ENCODE data around the gene SIGLEC14.
"Not testable (repeated sequence)": the region's sequence is repeated elsewhere in the genome, so short reads cannot be mapped to it uniquely, and the experiment has no call there.

SIGLEC14 gene

DNA sequence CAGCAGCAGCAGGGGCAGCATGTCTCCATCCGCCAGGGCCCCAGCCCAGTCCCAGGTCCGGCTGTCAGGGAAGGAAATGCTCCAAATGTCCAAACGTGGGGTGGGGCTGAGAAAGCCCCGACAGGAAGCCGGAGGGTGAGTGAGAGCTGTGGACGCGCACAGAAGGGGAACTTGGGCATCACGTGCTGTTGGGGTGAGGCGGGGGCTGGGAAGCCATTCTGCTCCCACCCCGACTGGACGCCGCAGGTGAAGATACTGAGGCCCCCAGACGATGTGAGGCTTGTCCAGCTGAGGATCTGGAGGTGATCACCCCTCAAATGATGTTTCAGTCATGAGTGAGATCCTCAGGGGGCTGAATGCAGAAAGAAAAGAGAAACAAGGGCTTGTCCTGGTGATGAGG is 16.3 kb downstream of the SIGLEC14 start, which contains the start of gene SIGLEC5:
Gene SIGLEC5 (minus strand): TSS at position 87 of the 400 bp plus-strand sequence. CDS start 66 bp downstream, at position 21.
- not testable (repeated sequence) for H3K4me3 ChIP-seq (ENCODE audit: low read length); H3K9ac ChIP-seq (ENCODE audit: low read length); H3K4me1 ChIP-seq (ENCODE audit: control insufficient read depth, insufficient read depth, low read length); H3K27me3 ChIP-seq (ENCODE audit: control insufficient read depth, insufficient read depth, low read length); H3K27ac ChIP-seq (ENCODE audit: low read depth, low read length); H3K36me3 ChIP-seq (ENCODE audit: control insufficient read depth, insufficient read depth, low read length)

GRCh38 chr19:51628153-51628939 is 18.3 kb downstream of the SIGLEC14 start:
- Histone ChIP-seq H3K4me1 (ENCODE audit: control insufficient read depth, insufficient read depth, low read length) (no peaks in the 10 kb centered on the region), H3K4me3 (ENCODE audit: low read length) (no peak overlapping the region), H3K27ac (ENCODE audit: low read depth, low read length) (no peak overlapping the region), H3K36me3 (ENCODE audit: control insufficient read depth, insufficient read depth, low read length) (no peaks in the 10 kb centered on the region), H3K9ac (ENCODE audit: low read length) (no peak overlapping the region), H3K27me3 (ENCODE audit: control insufficient read depth, insufficient read depth, low read length) (peaks cover 3% of the 10 kb centered on the region)

- Histone ChIP-seq H3K27ac (ENCODE audit: low read depth, low read length) (no peak overlapping the region), H3K9ac (ENCODE audit: low read length) (no peak overlapping the region), H3K27me3 (ENCODE audit: control insufficient read depth, insufficient read depth, low read length) (peaks cover 3% of the 10 kb centered on the region), H3K36me3 (ENCODE audit: control insufficient read depth, insufficient read depth, low read length) (no peaks in the 10 kb centered on the region), H3K4me1 (ENCODE audit: control insufficient read depth, insufficient read depth, low read length) (no peaks in the 10 kb centered on the region), H3K4me3 (ENCODE audit: low read length) (no peak overlapping the region)
Observed at GRCh38 chr19:51627491-51628138, 19.0 kb downstream of the SIGLEC14 start.

DNA sequence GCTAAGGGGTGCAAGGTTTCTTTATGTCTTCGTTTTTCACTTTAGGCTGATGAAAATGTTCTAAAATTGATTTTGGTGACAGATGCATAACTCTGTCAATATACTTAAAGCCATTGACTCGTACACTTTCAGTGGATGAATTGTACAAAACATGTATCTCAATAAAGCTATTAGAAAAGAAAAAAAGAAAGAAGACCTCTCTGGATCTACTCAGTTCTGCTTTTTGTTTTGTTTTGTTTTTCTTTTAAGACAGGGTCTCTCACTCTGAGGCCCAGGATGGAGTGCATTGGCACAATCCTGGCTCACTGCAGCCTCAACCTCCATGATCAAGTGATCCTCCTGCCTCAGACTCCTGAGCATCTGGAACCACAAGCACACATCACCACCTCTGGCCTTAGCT is 19.9 kb downstream of the SIGLEC14 start:
- no peak overlapping the region for H3K9ac ChIP-seq (ENCODE audit: low read length)
- no peaks in the 10 kb centered on the region for H3K36me3 ChIP-seq (ENCODE audit: control insufficient read depth, insufficient read depth, low read length)
- H3K4me1 ChIP-seq (ENCODE audit: control insufficient read depth, insufficient read depth, low read length): no peaks in the 10 kb centered on the region
- peaks cover 3% of the 10 kb centered on the region for H3K27me3 ChIP-seq (ENCODE audit: control insufficient read depth, insufficient read depth, low read length)
- H3K4me3 ChIP-seq (ENCODE audit: low read length): no peak overlapping the region
- no peak overlapping the region for H3K27ac ChIP-seq (ENCODE audit: low read depth, low read length)

DNA sequence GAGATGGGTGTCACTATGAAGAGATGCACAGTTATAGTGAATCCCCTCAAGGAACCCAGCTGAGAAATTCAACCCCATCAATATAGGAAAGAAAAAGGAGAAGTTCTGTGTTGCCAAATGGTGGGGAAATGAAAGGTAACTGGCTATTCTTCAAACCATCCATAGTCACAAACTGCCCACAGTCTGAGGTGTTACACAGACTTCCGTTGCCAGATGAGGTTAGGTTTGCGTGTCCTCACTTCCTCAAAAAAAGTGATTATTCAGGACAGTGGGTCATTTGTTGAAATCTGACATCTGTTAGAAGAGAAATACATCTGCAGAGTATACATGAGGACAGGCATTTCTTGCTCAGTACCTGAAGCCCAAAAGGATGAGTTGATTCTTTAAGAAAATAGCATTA is 25.4 kb downstream of the SIGLEC14 start:
- no peak overlapping the region for H3K9ac ChIP-seq (ENCODE audit: low read length)
- no peak overlapping the region for H3K4me3 ChIP-seq (ENCODE audit: low read length)
- H3K27me3 ChIP-seq (ENCODE audit: control insufficient read depth, insufficient read depth, low read length): no peaks in the 10 kb centered on the region
- no peaks in the 10 kb centered on the region for H3K4me1 ChIP-seq (ENCODE audit: control insufficient read depth, insufficient read depth, low read length)
- H3K27ac ChIP-seq (ENCODE audit: low read depth, low read length): no peak overlapping the region
- no peaks in the 10 kb centered on the region for H3K36me3 ChIP-seq (ENCODE audit: control insufficient read depth, insufficient read depth, low read length)

GRCh38 chr19:51615991-51616390 is 30.6 kb downstream of the SIGLEC14 start:
- H3K4me1 ChIP-seq (ENCODE audit: control insufficient read depth, insufficient read depth, low read length): no peaks in the 10 kb centered on the region
- no peaks in the 10 kb centered on the region for H3K36me3 ChIP-seq (ENCODE audit: control insufficient read depth, insufficient read depth, low read length)
- no peaks in the 10 kb centered on the region for H3K27me3 ChIP-seq (ENCODE audit: control insufficient read depth, insufficient read depth, low read length)
- H3K4me3 ChIP-seq (ENCODE audit: low read length): no peak overlapping the region
- H3K27ac ChIP-seq (ENCODE audit: low read depth, low read length): no peak overlapping the region
- no peak overlapping the region for H3K9ac ChIP-seq (ENCODE audit: low read length)

GRCh38 chr19:51614789-51615188 is 31.8 kb downstream of the SIGLEC14 start:
- no peaks in the 10 kb centered on the region for H3K27me3 ChIP-seq (ENCODE audit: control insufficient read depth, insufficient read depth, low read length)
- H3K27ac ChIP-seq (ENCODE audit: low read depth, low read length): no peak overlapping the region
- H3K4me3 ChIP-seq (ENCODE audit: low read length): no peak overlapping the region
- H3K9ac ChIP-seq (ENCODE audit: low read length): no peak overlapping the region
- no peaks in the 10 kb centered on the region for H3K36me3 ChIP-seq (ENCODE audit: control insufficient read depth, insufficient read depth, low read length)
- no peaks in the 10 kb centered on the region for H3K4me1 ChIP-seq (ENCODE audit: control insufficient read depth, insufficient read depth, low read length)

- H3K4me1 ChIP-seq (ENCODE audit: control insufficient read depth, insufficient read depth, low read length): no peaks in the 10 kb centered on the region
- H3K9ac ChIP-seq (ENCODE audit: low read length): no peak overlapping the region
- H3K27ac ChIP-seq (ENCODE audit: low read depth, low read length): no peak overlapping the region
- H3K36me3 ChIP-seq (ENCODE audit: control insufficient read depth, insufficient read depth, low read length): no peaks in the 10 kb centered on the region
- H3K27me3 ChIP-seq (ENCODE audit: control insufficient read depth, insufficient read depth, low read length): no peaks in the 10 kb centered on the region
- no peak overlapping the region for H3K4me3 ChIP-seq (ENCODE audit: low read length)
Observed at GRCh38 chr19:51610576-51610975, 36.0 kb downstream of the SIGLEC14 start.

GRCh38 chr19:51607920-51608562 is 38.6 kb downstream of the SIGLEC14 start:
- Histone ChIP-seq H3K4me3 (ENCODE audit: low read length) (no peak overlapping the region), H3K9ac (ENCODE audit: low read length) (no peak overlapping the region), H3K4me1 (ENCODE audit: control insufficient read depth, insufficient read depth, low read length) (no peaks in the 10 kb centered on the region), H3K27me3 (ENCODE audit: control insufficient read depth, insufficient read depth, low read length) (no peaks in the 10 kb centered on the region), H3K36me3 (ENCODE audit: control insufficient read depth, insufficient read depth, low read length) (no peaks in the 10 kb centered on the region), H3K27ac (ENCODE audit: low read depth, low read length) (no peak overlapping the region)

- Histone ChIP-seq H3K36me3 (ENCODE audit: control insufficient read depth, insufficient read depth, low read length) (no peaks in the 10 kb centered on the region), H3K27me3 (ENCODE audit: control insufficient read depth, insufficient read depth, low read length) (no peaks in the 10 kb centered on the region), H3K4me3 (ENCODE audit: low read length) (no peak overlapping the region), H3K9ac (ENCODE audit: low read length) (no peak overlapping the region), H3K4me1 (ENCODE audit: control insufficient read depth, insufficient read depth, low read length) (no peaks in the 10 kb centered on the region), H3K27ac (ENCODE audit: low read depth, low read length) (no peak overlapping the region)
Observed at GRCh38 chr19:51607077-51607476, 39.5 kb downstream of the SIGLEC14 start.

DNA sequence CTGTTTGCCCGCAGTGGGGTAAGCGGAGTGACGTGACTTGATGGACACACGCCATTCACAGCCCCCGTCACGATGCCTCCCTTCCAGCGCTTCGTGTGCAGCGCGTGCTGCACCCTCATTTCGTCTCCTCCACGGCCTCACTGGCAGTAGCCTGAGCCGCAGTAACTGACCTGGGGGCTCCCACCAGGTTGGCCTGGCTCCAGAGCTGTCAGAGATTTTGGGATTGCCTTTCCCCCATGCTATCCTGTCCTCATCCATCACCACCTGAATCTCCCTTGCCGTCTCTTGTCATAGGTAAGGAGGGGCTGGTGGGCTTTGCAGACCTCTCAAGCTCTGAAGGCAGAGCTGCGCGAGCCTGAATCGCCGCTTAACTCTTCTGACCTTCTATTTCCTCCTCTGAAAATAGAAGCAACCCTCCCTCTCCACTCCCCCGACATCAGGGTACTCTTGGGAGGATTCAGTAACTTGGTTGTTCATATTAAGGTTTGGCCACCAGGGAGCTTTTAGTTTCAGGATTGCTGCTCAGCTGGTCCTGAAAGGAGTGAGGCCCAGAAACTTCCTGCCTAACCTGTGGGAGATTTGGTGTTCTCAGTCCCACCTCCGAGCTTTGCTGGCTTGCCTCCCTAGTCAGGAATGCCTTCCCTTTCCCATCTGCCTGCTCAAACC is 44.3 kb downstream of the SIGLEC14 start:
- Histone ChIP-seq H3K27me3 (ENCODE audit: control insufficient read depth, insufficient read depth, low read length) (no peaks in the 10 kb centered on the region), H3K36me3 (ENCODE audit: control insufficient read depth, insufficient read depth, low read length) (no peaks in the 10 kb centered on the region), H3K4me3 (ENCODE audit: low read length) (no peak overlapping the region), H3K4me1 (ENCODE audit: control insufficient read depth, insufficient read depth, low read length) (no peaks in the 10 kb centered on the region), H3K9ac (ENCODE audit: low read length) (no peak overlapping the region), H3K27ac (ENCODE audit: low read depth, low read length) (no peak overlapping the region)

DNA sequence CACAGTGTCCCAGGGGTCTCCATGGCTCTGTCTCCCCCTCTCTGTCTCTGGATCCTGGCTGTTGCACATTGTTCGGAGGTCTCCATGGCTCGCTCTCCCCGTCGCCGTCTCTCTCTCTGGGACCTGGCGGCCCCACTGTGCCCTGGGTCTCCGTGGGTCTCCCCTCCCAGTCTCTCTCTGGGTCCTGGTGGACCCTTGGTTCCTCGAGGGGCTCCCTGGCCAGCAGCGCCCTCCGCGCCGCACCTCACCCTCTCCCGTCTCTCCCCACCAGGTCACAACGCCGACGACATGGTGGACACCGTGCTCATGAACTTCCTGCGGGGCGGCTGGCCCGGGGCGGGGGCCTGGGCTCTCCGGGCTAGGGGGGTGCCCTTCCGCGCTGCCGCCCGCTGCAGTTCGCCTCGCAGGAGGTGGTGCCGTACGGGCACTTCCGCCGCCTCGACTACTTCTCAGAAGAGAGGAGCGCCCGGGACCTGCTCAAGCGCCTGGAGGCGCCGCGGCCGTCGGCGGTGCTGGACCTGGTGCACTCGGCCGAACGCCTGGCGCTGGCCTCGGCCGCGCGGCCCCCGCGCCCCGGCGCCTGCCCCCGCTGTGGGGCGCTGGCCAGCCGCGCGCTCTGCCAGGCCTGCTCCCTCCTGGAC is 45.6 kb downstream of the SIGLEC14 start:
- H3K27ac ChIP-seq (ENCODE audit: low read depth, low read length): no peak overlapping the region
- no peak overlapping the region for H3K4me3 ChIP-seq (ENCODE audit: low read length)
- H3K36me3 ChIP-seq (ENCODE audit: control insufficient read depth, insufficient read depth, low read length): no peaks in the 10 kb centered on the region
- H3K4me1 ChIP-seq (ENCODE audit: control insufficient read depth, insufficient read depth, low read length): no peaks in the 10 kb centered on the region
- no peak overlapping the region for H3K9ac ChIP-seq (ENCODE audit: low read length)
- no peaks in the 10 kb centered on the region for H3K27me3 ChIP-seq (ENCODE audit: control insufficient read depth, insufficient read depth, low read length)
